ENCODE data around the gene GSK3B. TPM values are rescaled to one million over a fixed set of nuclear protein-coding genes. Genes with fewer than 3 reads are reported as not detected.
"Not testable (repeated sequence)": the region's sequence is repeated elsewhere in the genome, so short reads cannot be mapped to it uniquely, and the experiment has no call there.

Gene GSK3B
- total RNA-seq, 1 experiment from 2014 or later = 56.4 TPM

DNA sequence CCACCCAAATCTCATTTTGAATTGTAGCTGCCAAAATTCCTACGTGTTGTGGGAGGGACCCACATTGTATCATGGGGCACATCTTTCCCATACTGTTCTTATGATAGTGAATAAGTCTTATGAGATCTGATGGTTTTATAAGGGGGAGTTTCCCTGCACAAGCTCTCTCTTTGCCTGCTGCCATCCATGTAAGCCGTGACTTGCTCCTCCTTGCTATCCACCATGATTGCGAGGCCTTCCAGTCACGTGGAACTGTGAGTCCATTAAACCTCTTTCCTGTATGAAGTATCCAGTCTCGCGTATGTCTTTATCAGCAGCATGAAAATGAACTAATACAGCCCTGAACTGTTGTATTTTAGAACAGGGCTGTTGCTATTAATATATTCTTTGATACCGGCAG, 40.6 kb downstream of the GSK3B start:
- not testable (repeated sequence) for H3K9me3 ChIP-seq (replicated peaks); DNase-seq; H3K36me3 ChIP-seq; H3K27ac ChIP-seq; H3K4me1 ChIP-seq; H3K4me3 ChIP-seq; H3K27me3 ChIP-seq

DNA sequence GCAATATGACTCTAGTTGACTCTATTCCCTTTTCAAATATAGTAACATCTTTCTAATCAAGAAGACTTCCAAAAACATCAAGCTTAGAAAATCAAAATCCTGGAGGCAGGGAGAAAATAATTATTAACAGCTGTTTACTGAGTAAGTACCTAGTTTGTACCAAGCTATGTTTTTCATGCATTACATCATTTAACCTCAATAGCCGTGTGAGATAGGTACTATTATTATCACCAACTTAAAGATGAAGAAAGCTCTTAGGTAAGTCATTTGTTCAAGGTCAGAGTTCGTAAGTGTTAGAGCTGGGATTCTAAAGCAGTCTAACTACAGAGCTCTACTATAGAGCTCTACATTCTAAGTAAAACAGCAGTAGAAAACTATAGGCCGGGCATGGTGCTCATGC, 41.6 kb downstream of the GSK3B start:
- Histone ChIP-seq H3K36me3 (peaks cover 5% of the 10 kb centered on the region), H3K27me3 (no peaks in the 10 kb centered on the region), H3K27ac (no peak overlapping the region), H3K9me3 (replicated peaks) (no peaks in the 10 kb centered on the region), H3K4me1 (no peaks in the 10 kb centered on the region), H3K4me3 (no peak overlapping the region)
- DNase-seq = no peak

DNA sequence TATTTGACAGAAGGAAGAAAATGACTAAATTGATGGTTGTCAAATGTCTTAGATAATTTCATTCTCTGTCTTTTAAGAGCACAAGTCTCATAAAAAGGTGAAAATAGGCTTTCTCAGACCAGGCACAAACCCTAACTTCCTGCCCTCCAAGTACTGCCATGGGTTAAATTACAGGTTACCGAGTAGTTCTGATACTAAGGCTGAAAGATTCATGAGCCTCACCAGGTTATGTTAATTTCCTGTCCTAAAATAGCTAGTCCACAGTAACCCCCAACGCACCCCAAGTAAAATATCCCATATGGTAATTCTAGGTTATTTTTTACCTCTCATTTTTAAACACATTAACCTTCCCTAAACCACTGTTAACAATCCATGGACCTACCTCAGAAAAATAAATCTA, 42.0 kb downstream of the GSK3B start:
- peaks cover 4% of the 10 kb centered on the region for H3K36me3 ChIP-seq
- no peaks in the 10 kb centered on the region for H3K4me1 ChIP-seq
- DNase-seq = no peak
- no peak overlapping the region for H3K4me3 ChIP-seq
- H3K9me3 ChIP-seq (replicated peaks) = no peaks in the 10 kb centered on the region
- H3K27ac ChIP-seq = no peak overlapping the region
- no peaks in the 10 kb centered on the region for H3K27me3 ChIP-seq

GRCh38 chr3:120051570-120051969, 42.7 kb downstream of the GSK3B start:
- not testable (repeated sequence) for H3K4me3 ChIP-seq, DNase-seq

GRCh38 chr3:120049881-120050539, 44.2 kb downstream of the GSK3B start:
- Histone ChIP-seq H3K9me3 (replicated peaks) (0 out of 2 replicates have a peak, but pooled peaks cover 6% of the 10 kb centered on the region), H3K36me3 (peaks cover 4% of the 10 kb centered on the region; the same call in 1 of the 2 replicates), H3K4me3 (no peak overlapping the region), H3K27me3 (no peaks in the 10 kb centered on the region), H3K27ac (no peak overlapping the region), H3K4me1 (no peaks in the 10 kb centered on the region)
- no peak for DNase-seq

More at GRCh38 chr3:120051570-120051969, 42.7 kb downstream of the GSK3B start:
- not testable (repeated sequence) for H3K4me1 ChIP-seq; H3K27ac ChIP-seq; H3K36me3 ChIP-seq; H3K9me3 ChIP-seq (replicated peaks); H3K27me3 ChIP-seq

DNA sequence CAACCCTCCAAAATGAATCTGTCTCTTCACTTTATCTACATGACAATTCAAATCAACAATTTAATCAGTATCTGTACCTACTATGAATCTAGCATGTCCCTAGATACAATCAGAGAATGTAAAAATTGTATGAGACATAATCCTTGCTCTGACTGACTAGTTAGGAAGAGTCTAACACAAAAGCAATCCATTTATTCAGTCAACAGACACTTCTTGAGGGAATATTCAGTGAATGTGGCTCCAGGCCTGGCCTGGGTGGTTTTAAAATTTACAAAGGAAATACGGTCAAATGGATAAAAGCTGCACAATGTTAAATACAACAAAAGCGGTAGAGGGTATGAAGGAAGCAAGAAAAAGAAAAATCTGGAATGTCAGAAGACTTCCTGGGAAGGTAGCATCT, 45.2 kb downstream of the GSK3B start:
- no peaks in the 10 kb centered on the region for H3K27me3 ChIP-seq
- H3K27ac ChIP-seq = no peak overlapping the region
- no peaks in the 10 kb centered on the region for H3K4me1 ChIP-seq
- H3K4me3 ChIP-seq = no peak overlapping the region
- no peak for DNase-seq
- H3K36me3 ChIP-seq = no peaks in the 10 kb centered on the region; the same call in 1 of the 2 replicates
- H3K9me3 ChIP-seq (replicated peaks) = 0 out of 2 replicates have a peak, but pooled peaks cover 12% of the 10 kb centered on the region

GRCh38 chr3:120048355-120049041, 45.7 kb downstream of the GSK3B start:
- no peak for DNase-seq
- Histone ChIP-seq H3K27me3 (no peaks in the 10 kb centered on the region), H3K27ac (no peak overlapping the region), H3K9me3 (replicated peaks) (0 out of 2 replicates have a peak, but pooled peaks cover 14% of the 10 kb centered on the region), H3K4me3 (no peak overlapping the region), H3K36me3 (no peaks in the 10 kb centered on the region), H3K4me1 (no peaks in the 10 kb centered on the region)

- Histone ChIP-seq H3K27ac (no peak overlapping the region), H3K4me1 (no peaks in the 10 kb centered on the region), H3K27me3 (no peaks in the 10 kb centered on the region), H3K9me3 (replicated peaks) (0 out of 2 replicates have a peak, but pooled peaks cover 14% of the 10 kb centered on the region), H3K4me3 (no peak overlapping the region), H3K36me3 (no peaks in the 10 kb centered on the region)
- DNase-seq = no peak
These were observed 46.6 kb downstream of the GSK3B start for GRCh38 chr3:120047686-120048085.

- H3K9me3 ChIP-seq (replicated peaks) = peaks cover 29% of the 10 kb centered on the region
- no peaks in the 10 kb centered on the region for H3K4me1 ChIP-seq
- no peak for DNase-seq
- no peak overlapping the region for H3K4me3 ChIP-seq
- H3K36me3 ChIP-seq = no peaks in the 10 kb centered on the region; the same call in 1 of the 2 replicates
- no peak overlapping the region for H3K27ac ChIP-seq
- H3K27me3 ChIP-seq = no peaks in the 10 kb centered on the region
These were observed 53.4 kb downstream of the GSK3B start for GRCh38 chr3:120040813-120041377.

GRCh38 chr3:120039642-120040610, 54.3 kb downstream of the GSK3B start:
- Histone ChIP-seq H3K9me3 (replicated peaks) (peaks cover 23% of the 10 kb centered on the region), H3K4me3 (no peak overlapping the region), H3K27ac (no peak overlapping the region), H3K4me1 (no peaks in the 10 kb centered on the region), H3K36me3 (no peaks in the 10 kb centered on the region; the same call in 1 of the 2 replicates), H3K27me3 (no peaks in the 10 kb centered on the region)
- peak in 1 of 2 experiments; percentile 19 for DNase-seq

- DNase-seq = no peak
- H3K4me3 ChIP-seq = no peak overlapping the region
- no peaks in the 10 kb centered on the region for H3K27me3 ChIP-seq
- peaks cover 22% of the 10 kb centered on the region for H3K4me1 ChIP-seq
- H3K9me3 ChIP-seq (replicated peaks) = peaks cover 3% of the 10 kb centered on the region; the same call in 1 of the 2 replicates
- H3K36me3 ChIP-seq = no peaks in the 10 kb centered on the region; the same call in 1 of the 2 replicates
- H3K27ac ChIP-seq = no peak overlapping the region
These were observed 60.7 kb downstream of the GSK3B start for GRCh38 chr3:120033596-120033995.

DNA sequence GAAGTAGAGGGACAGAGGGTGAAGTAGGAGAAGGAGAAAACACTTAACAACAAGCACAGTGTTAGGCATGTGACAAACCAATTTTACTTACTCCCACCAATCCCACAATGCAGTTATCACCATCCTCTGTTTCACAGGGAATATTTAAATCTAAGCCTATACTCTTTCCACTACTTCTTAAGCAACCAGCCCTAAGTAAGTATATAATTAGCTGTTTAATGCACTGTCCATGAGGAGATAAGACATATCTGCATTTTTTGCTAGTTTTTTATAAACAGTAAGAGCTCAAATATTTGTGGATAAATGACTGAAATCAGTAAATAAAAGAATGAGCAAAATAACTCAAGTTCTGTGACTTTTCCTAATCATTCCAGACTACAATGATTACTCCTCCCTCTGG, 62.7 kb downstream of the GSK3B start:
- Histone ChIP-seq H3K4me1 (peaks cover 22% of the 10 kb centered on the region), H3K36me3 (no peaks in the 10 kb centered on the region; the same call in 1 of the 2 replicates), H3K27me3 (no peaks in the 10 kb centered on the region), H3K9me3 (replicated peaks) (peaks cover 3% of the 10 kb centered on the region; the same call in 1 of the 2 replicates), H3K4me3 (no peak overlapping the region), H3K27ac (no peak overlapping the region)
- no peak for DNase-seq

DNA sequence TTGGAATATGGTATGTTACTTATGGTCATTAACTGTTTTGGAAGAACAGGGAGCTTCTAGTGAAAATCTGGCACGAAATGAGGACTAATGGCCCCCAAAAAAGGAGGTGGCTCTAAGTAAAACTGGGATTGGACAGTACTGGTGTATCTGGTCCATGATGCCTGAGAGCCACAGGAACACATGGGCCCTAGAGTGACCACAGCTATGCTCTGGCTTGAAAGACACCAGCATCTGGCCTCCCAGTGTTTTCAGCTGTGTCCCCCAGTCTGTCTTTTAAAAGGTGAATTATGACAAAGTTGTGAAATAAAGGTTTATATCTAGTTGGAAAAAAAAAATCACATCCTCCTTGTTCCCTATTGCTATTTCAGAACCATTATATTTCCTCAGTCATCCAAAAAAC, 64.5 kb downstream of the GSK3B start:
- 0 out of 2 replicates have a peak, but pooled peaks cover 3% of the 10 kb centered on the region for H3K9me3 ChIP-seq (replicated peaks)
- no peak overlapping the region for H3K4me3 ChIP-seq
- H3K27me3 ChIP-seq = no peaks in the 10 kb centered on the region
- H3K36me3 ChIP-seq = no peaks in the 10 kb centered on the region; the same call in none of the 2 replicates
- H3K4me1 ChIP-seq = peaks cover 22% of the 10 kb centered on the region
- peak overlapping the region; percentile 39 for H3K27ac ChIP-seq
- peak; percentile 54 to 65 for DNase-seq

Data from SJCRH30 (cell line).